ENCODE measurements around the gene CNNM2.

The CNNM2 gene

DNA sequence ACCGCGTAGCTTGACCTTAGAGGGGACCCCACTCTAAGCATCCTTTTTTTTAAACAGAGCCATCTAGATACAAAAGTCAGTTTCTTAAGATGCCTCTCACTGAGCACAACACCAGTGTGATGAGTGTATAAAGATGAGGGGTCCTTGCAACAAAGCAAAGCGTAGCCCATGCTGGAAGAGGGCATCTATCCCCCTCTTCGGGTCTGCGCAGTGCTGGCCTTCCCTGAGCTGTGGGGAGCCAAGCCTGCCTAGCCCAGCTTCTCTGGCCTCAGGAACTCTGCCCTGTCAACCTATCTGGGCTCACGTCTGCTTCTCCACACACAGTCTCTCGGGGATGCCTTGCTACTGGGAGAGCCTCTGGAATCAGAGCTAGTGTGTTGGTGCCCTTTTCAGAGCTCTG is 161.0 kb downstream of the CNNM2 start:
- TF ChIP-seq, protein P1, sequence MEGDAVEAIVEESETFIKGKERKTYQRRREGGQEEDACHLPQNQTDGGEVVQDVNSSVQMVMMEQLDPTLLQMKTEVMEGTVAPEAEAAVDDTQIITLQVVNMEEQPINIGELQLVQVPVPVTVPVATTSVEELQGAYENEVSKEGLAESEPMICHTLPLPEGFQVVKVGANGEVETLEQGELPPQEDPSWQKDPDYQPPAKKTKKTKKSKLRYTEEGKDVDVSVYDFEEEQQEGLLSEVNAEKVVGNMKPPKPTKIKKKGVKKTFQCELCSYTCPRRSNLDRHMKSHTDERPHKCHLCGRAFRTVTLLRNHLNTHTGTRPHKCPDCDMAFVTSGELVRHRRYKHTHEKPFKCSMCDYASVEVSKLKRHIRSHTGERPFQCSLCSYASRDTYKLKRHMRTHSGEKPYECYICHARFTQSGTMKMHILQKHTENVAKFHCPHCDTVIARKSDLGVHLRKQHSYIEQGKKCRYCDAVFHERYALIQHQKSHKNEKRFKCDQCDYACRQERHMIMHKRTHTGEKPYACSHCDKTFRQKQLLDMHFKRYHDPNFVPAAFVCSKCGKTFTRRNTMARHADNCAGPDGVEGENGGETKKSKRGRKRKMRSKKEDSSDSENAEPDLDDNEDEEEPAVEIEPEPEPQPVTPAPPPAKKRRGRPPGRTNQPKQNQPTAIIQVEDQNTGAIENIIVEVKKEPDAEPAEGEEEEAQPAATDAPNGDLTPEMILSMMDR (IDR thresholded peaks at IDR 0.05; ENCODE audit: insufficient read depth, missing control alignments) = no peak
- no peak for FAIRE-seq
- DNase-seq (ENCODE audit: insufficient read length, low spot score) = no peak

DNA sequence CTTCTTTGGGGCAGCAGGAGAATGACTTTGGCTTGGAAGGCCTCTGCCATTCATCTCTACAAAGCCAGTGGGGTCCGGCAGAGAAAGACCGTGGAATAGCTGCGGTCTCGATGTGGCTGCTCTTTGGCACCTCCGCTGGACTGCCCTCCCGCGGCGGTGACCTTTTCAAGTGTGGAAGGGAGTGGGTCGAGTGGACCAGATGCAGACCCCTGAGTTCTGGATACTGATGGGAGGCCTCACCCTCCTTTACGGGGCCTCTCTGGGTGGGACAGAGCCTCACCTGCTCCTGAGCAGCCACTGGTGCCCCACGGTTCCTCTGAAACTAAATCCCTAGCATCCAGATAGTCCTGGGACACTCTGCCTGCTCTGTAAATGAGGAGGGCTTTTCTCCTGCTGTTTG is 161.9 kb downstream of the CNNM2 start:
- DNase-seq (ENCODE audit: insufficient read length, low spot score) = no peak
- no peak for FAIRE-seq
- TF ChIP-seq, protein P1 (IDR thresholded peaks at IDR 0.05; ENCODE audit: insufficient read depth, missing control alignments) = no peak

DNA sequence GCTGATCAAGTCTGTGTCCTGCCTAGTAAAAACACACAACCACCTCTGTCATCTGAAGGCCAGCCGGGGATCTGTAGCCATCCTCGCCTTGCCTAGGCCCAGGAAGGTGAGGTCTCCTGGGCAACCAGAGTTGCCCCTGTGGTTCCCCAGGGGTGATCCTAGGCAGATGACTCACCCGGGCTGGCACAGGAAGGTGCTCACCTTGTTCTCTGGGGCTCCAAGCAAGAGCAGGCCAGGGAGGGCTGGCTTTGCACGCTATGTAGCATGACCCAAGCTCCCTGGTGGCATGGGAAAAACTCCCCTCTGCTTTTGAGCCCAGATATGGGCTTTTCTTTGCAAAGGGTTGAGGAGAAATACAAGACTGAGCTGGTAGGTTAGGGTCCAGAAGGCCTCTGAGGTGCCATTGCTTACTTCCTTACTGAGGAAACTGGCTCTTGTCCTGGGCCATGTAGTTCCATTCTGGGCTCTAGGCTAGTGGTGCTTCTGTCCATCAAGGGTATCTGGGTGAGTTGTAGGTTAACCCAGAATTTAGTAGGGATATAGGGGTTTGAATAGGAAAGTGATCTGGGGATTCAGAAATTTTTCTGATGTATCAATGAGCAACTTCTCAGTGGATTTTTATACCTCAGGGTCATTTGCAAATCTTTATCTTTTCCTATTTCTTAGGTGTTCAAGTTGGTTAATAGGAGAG is 162.9 kb downstream of the CNNM2 start:
- TF ChIP-seq, protein P1 (IDR thresholded peaks at IDR 0.05; ENCODE audit: insufficient read depth, missing control alignments) = no peak
- DNase-seq (ENCODE audit: insufficient read length, low spot score) = no peak
- FAIRE-seq = no peak

DNA sequence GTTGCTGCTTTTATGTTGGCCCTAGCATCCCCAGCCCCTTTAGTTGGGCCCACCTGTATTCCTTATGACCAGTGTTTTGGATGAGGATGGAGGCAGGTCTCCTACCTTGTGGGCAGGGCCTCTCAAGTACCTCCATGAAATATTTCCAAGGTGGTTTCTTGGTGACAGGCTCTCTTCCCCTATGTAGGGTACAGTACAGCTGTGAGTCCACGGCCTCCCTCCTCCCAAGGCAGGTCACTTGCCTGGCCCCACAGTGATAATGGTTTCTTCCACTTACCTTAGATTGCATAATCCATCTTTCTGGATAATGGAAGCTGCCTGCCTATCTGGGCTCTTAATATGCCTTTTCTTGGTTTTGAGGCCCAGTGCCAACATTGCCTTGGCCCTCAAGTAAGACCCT is 164.6 kb downstream of the CNNM2 start:
- DNase-seq (ENCODE audit: insufficient read length, low spot score) (no peak), FAIRE-seq (no peak)
- TF ChIP-seq, protein P1 (IDR thresholded peaks at IDR 0.05; ENCODE audit: insufficient read depth, missing control alignments) = no peak

DNA sequence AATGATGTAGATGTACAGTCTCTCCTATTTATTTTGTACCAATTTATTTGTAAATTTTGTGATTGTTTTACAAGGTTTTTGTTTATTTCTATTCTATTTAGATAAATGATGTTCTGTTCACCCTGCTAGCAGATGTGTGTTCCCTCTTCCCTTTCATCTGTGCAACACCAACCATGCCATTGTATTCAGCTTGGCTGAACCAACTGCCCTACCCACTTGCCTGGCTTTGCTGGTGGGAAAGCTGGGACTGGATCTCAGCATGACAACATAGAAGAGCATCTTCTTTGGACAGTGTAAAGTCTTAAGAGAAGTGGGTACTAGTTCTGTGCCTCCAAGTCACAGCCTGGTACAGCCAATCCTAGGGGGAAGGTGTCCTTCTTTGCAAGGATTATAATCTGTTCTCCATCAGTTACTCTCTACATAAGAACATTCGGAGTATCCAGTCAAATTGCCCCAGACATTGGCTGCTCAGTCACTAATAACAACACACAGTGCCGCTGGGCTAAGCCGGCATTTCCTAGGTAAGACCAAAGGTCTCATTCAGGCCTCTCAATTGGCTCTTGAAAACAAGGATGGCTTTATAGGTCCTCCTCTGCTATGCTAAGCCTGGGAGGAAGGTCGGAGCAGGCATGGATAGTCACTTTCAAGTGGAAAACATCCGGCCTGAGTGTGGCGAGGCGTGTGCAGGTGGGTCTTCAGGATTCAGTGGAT is 165.3 kb downstream of the CNNM2 start:
- DNase-seq (ENCODE audit: insufficient read length, low spot score) (no peak), FAIRE-seq (no peak)
- TF ChIP-seq, protein P1 (IDR thresholded peaks at IDR 0.05; ENCODE audit: insufficient read depth, missing control alignments) = no peak

DNA sequence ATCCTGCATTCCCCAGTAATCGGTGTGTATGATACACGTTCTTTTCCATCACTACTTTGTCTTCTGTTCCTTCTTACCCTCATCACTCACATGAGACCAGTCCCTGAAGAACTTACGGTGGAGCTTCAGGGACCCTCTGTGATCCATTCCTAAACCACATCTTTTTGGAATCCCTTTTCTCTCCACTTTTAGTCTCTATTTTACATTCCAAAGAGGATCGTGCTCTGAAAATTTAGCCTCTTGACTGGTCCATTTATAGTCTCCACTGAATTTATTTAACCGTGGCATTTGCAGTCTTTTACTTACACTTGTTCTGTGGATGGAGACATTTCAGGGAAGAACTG is 165.9 kb downstream of the CNNM2 start:
- DNase-seq (ENCODE audit: insufficient read length, low spot score) = no peak
- TF ChIP-seq, protein P1 (IDR thresholded peaks at IDR 0.05; ENCODE audit: insufficient read depth, missing control alignments) = no peak
- no peak for FAIRE-seq

DNA sequence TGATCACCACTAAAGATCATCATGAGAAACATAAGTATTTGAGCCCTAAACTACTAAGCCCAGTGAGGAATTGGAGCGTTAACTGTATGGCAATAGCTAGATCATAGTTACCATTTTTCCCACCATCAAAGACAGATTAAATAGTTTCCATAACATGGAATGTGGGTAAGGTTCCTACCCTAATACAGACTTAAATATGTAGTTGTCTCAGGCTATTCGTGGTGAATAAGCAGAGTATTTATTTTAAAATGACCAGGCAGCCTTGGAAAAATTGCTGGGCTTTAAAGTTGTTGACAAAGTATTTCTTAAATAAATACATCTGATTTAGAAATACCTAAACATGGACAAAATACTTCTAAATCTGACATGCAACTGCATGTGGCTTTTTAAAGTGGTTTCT is 168.2 kb downstream of the CNNM2 start:
- FAIRE-seq = no peak
- TF ChIP-seq, protein P1 (IDR thresholded peaks at IDR 0.05; ENCODE audit: insufficient read depth, missing control alignments) = no peak
- no peak for DNase-seq (ENCODE audit: insufficient read length, low spot score)
